ENCODE data around the gene ZMYND8.

DNA sequence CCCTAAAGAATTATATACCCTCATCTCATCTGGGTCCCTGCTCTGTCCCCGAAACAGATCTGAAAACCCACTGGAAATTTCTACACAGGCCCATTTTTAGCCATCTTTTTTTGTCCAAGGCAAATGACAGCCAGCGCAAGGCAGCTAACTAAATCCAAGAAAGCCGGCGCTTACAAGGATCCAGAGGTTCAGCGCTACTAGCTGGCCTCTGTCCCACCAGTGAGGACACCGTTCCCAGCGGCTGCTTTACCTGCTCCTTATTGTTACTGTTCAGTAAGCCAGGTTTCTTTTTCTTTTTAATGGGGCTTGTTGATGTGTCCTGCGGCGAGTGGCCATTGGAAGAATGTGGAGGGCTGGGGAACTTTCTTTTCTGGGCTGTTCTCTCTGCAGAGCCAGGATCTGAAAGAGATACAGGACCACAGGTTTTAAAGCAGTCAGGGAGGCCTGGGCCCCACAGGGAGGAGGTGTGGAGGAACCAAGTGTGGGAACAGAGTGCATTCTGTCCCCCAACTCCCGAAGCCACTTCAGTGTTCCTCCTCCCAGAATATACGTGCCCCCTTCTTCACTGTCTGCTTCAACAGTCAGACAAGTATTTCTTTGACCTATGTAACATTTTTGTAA lies 46.6 kb downstream of the ZMYND8 start:
- TF ChIP-seq EZH2phosphoT487 (IDR thresholded peaks at IDR 0.05; ENCODE audit: insufficient read depth, low read depth) (no peak), EZH2 (IDR thresholded peaks at IDR 0.05; ENCODE audit: insufficient read depth, poor library complexity, severe bottlenecking) (no peak)

All from GM23248 (cell line).